Mucosa of stomach (tissue), 1 donor: Measurements from ENCODE around the gene EHBP1.

ENCODE experiments used
- H3K27me3 ChIP-seq: one replicate; pipeline ENCODE4 v1.7.0; 2013; ENCODE audit warnings: mild to moderate bottlenecking, low read length; ENCODE audit not compliant: control insufficient read depth, insufficient read depth
- H3K36me3 ChIP-seq: one replicate; pipeline ENCODE4 v1.7.0; 2013; ENCODE audit warnings: low read length; ENCODE audit not compliant: control insufficient read depth, insufficient read depth
- H3K4me1 ChIP-seq: one replicate; pipeline ENCODE4 v1.7.0; 2013; ENCODE audit warnings: mild to moderate bottlenecking, low read length; ENCODE audit not compliant: control insufficient read depth, insufficient read depth
- H3K4me3 ChIP-seq: one replicate; pipeline ENCODE4 v1.7.0; 2013; ENCODE audit warnings: low read length
- H3K9ac ChIP-seq: one replicate; pipeline ENCODE4 v1.7.0; 2013; ENCODE audit warnings: mild to moderate bottlenecking, low read length, moderate library complexity
- H3K9me3 ChIP-seq: one replicate; pipeline ENCODE4 v1.7.0; 2013; ENCODE audit warnings: mild to moderate bottlenecking, low read length, moderate library complexity; ENCODE audit not compliant: control insufficient read depth
- donor health status: Pancreatic carcinoma.

Gene EHBP1

DNA sequence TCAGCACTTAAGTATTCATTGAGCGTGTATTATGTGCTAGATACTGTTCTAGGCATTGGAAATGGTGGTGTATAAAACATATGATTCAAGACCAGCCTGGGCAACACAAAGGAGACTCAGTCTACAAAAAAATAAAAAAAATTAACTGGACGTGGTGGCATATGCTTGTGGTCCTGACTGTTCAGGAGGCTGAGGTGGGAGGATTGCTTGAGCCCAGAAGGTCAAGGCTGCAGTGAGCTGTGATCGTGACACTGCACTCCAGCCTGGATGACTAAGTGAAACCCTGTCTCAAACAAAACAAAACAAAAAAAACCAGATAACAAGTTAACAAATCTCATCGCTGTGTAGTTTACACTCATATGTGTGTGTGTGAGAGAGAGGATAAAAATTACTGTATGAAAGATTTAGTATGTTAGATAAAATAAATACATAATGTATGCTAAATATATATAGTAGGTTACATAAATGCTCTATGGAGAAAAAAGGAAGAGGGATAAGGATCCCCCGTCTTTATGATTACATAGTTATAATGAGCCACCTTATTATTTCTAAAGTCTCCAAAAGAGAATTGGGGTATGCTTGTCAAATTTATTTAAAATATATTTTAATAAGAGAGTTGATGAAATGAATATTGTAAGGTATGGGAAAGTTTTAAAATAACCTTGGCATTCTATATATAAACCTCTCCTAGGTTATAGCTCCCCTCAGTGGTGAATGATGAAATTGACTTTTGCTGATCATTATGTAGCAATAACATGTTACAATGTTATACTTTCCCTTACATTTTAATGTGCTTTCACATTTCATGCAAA, 69.2 kb downstream of the EHBP1 start:
- Histone ChIP-seq H3K9ac (no peak overlapping the region), H3K4me1 (no peaks in the 10 kb centered on the region), H3K27me3 (no peaks in the 10 kb centered on the region), H3K4me3 (no peak overlapping the region), H3K9me3 (no peaks in the 10 kb centered on the region), H3K36me3 (no peaks in the 10 kb centered on the region)

DNA sequence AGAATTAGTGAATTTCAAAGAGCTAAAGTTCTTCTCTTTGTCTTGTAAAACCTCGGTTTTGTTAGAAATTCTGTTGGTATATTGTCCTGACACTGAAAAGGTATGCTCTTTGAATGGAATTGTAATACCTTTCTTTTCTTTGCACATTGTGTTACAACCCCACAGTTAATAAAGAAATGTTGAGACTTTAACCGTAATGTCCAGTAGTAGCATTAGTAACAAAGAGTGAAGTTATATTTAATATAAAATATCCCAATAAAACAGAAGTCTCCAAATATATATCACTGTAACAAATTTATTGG, 69.8 kb downstream of the EHBP1 start:
- no peaks in the 10 kb centered on the region for H3K27me3 ChIP-seq
- H3K4me3 ChIP-seq, result no peak overlapping the region
- H3K4me1 ChIP-seq, result no peaks in the 10 kb centered on the region
- H3K9ac ChIP-seq, result no peak overlapping the region
- H3K9me3 ChIP-seq, result no peaks in the 10 kb centered on the region
- no peaks in the 10 kb centered on the region for H3K36me3 ChIP-seq

DNA sequence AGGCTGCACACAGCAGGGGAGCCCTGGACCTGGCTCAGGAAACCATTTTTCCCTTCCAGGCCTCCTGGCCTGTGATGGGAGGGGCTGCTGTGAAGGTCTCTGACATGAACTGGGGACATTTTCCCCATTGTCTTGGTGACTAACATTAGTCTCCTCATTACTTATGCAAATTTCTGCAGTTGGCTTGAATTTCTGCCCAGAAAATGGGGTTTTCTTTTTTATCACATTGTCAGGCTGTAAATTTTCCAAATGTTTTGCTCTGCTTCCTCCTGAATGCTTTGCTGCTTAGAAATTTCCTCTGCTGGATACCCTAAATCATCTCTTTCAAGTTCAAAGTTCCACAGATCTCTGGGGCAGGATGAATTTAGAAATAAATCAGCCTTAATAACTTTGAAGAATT, 78.2 kb downstream of the EHBP1 start:
- Histone ChIP-seq H3K27me3 (no peaks in the 10 kb centered on the region), H3K4me1 (no peaks in the 10 kb centered on the region), H3K9me3 (no peaks in the 10 kb centered on the region), H3K4me3 (no peak overlapping the region), H3K9ac (no peak overlapping the region), H3K36me3 (no peaks in the 10 kb centered on the region)

DNA sequence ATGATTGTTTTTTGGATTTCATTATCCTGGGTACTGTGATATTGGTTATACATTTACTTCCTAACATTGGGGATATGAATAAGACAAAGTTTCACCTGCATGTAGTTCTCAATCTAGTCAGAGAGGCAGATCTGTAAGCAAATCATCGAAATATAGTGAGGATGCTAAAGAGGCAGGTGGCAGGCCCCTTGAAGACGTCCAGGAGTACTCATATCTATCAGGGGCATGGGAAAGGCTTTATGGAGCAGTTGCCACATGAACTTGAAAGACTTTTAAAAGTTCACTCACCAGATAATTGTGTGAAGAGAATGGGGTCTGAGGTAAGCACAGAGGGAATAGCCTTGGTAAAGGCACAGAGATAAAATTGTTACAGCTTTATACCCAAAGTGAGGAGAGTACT, 78.8 kb downstream of the EHBP1 start:
- Histone ChIP-seq H3K9me3 (no peaks in the 10 kb centered on the region), H3K4me3 (no peak overlapping the region), H3K9ac (no peak overlapping the region), H3K36me3 (no peaks in the 10 kb centered on the region), H3K27me3 (no peaks in the 10 kb centered on the region), H3K4me1 (no peaks in the 10 kb centered on the region)

DNA sequence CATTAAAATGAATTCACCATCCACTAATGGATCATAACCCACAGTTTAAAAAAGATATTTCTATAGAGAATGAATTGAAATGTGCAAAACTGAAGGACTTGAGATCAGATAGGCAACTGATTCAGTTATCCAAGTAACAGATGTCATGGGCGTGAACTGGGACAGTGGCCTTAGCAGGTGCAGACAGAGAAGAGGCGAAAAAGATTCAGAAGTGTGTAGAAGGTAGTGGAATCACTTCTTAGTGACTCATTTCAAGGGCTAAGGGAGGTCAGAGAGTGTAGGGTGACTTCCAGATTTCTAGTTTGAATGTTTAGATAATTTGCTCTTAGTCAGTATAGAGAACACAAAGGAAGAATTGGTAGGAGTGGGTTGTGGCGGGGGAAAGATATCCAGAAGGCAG, 79.7 kb downstream of the EHBP1 start:
- H3K36me3 ChIP-seq, result no peaks in the 10 kb centered on the region
- H3K4me3 ChIP-seq, result no peak overlapping the region
- H3K9me3 ChIP-seq, result no peaks in the 10 kb centered on the region
- H3K9ac ChIP-seq, result no peak overlapping the region
- H3K4me1 ChIP-seq, result peaks cover 6% of the 10 kb centered on the region
- no peaks in the 10 kb centered on the region for H3K27me3 ChIP-seq

DNA sequence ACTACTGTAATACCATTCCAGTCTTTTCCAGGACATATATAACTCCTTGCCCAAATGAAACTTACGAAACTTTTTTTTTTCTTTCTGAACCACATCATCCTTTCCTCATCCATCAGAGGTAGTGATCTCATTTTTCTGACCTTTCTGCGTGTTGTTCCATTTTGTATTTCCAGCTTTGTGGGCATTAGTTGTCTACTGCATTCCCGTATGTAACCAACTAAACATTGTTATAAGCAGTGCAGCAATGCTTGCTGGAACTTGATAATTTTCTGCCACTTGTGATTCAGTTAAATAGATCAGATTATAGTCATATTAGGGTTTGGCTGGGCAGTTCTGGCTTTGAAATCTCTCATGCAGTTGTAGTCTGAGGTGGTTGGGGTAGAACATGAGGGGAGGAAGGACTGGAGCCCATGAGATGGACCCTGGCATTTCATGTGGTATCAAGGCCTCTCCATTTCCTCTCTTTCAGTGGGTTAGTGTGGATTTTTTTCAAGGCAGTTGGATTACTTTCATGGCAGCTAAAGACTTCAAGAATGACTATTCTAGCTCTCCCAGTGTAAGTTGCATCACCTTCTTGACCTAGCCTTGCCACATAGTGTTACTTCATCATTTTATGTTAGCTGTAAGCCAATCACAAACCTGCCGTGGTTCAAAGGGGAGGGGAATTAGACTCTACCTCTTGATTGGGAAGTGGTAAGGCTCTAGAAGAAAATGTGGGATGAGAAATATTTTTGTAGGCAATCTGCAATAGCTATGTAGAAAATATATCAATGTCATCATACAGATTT, 80.5 kb downstream of the EHBP1 start:
- H3K36me3 ChIP-seq, result no peaks in the 10 kb centered on the region
- H3K4me1 ChIP-seq, result peaks cover 6% of the 10 kb centered on the region
- no peaks in the 10 kb centered on the region for H3K9me3 ChIP-seq
- no peak overlapping the region for H3K9ac ChIP-seq
- H3K4me3 ChIP-seq, result no peak overlapping the region
- H3K27me3 ChIP-seq, result no peaks in the 10 kb centered on the region

DNA sequence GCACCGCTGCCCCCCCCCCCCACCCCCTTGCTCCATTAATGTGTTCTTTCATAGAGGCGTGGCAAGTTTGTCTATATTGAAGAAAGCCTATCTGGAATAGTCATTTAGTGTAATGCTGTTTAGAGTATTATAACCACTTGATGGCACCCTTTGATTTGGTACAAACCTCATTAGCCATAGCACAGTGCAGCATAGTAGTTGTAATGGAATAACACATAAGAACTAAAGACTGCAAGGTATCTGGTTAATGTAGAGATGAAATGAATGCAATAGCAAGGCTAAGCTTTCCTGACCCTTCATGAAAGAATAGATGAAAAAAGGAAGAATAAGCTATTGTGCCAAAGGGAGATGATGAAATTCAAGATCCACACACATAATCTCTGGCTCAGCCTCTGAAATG, 81.9 kb downstream of the EHBP1 start:
- H3K4me1 ChIP-seq, result peaks cover 6% of the 10 kb centered on the region
- no peak overlapping the region for H3K9ac ChIP-seq
- H3K27me3 ChIP-seq, result no peaks in the 10 kb centered on the region
- H3K36me3 ChIP-seq, result no peaks in the 10 kb centered on the region
- H3K4me3 ChIP-seq, result no peak overlapping the region
- no peaks in the 10 kb centered on the region for H3K9me3 ChIP-seq

DNA sequence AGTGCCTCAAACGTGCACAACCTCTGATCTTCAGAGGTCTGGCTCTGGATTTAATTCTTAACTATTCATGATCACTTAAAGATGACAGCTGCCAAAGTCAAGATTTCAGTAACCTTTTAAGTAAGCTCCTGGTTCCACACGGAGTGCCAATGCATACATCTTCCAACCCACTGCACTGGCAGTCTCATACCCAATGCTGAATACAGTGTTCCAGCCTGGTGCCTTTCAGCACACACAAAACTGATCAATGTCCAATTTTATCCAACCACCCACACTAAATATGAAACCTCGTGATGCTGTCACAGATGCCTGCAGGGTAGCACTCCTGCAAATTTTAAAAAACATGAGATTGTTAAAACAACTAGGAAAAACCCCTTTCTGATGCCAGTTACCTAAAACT, 84.0 kb downstream of the EHBP1 start:
- no peaks in the 10 kb centered on the region for H3K9me3 ChIP-seq
- no peak overlapping the region for H3K4me3 ChIP-seq
- H3K27me3 ChIP-seq, result no peaks in the 10 kb centered on the region
- H3K4me1 ChIP-seq, result peaks cover 6% of the 10 kb centered on the region
- no peak overlapping the region for H3K9ac ChIP-seq
- no peaks in the 10 kb centered on the region for H3K36me3 ChIP-seq

DNA sequence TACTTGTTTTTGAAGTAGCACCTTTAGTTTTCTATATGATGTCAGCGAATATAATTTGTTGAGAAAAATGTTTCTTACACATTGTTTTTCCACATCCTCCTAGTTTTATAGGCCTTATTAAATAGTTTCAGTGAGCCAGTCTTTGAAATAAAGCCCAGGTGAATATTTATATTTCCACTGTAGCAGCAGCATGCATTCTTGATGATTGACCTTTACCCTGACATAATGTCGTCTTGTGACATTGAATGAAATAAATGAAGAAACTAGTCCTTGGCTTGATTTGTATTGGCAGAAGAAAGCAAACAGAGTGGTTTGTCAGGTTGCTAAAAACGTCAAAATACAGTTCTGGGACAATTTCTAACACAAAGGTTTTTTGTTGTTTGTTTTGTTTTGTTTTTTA, 84.4 kb downstream of the EHBP1 start:
- H3K4me1 ChIP-seq, result peaks cover 6% of the 10 kb centered on the region

DNA sequence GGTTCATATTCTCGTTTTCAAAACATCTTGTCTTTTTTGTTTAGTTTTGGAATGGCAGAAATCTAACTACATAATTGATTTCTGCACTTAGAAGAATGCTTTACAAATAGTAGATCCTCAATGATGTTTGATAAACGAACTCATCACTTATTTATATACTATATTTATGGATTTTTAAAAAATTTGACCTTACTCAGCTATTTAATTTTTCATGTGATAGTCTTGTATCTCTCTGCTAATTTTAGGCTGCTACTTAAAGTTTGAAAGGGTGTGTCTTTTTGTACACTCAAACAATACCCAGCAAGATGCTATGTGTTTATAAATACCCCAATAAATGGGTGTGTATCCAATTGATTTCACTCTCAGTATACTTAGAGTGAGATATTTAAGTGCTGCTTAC, 86.9 kb downstream of the EHBP1 start:
- Histone ChIP-seq H3K4me3 (no peak overlapping the region), H3K27me3 (no peaks in the 10 kb centered on the region), H3K36me3 (no peaks in the 10 kb centered on the region), H3K9me3 (no peaks in the 10 kb centered on the region), H3K4me1 (peaks cover 6% of the 10 kb centered on the region), H3K9ac (no peak overlapping the region)

More for the DNA sequence above, 84.4 kb downstream of the EHBP1 start:
- Histone ChIP-seq H3K27me3 (no peaks in the 10 kb centered on the region), H3K9ac (no peak overlapping the region), H3K36me3 (no peaks in the 10 kb centered on the region), H3K4me3 (no peak overlapping the region), H3K9me3 (no peaks in the 10 kb centered on the region)

DNA sequence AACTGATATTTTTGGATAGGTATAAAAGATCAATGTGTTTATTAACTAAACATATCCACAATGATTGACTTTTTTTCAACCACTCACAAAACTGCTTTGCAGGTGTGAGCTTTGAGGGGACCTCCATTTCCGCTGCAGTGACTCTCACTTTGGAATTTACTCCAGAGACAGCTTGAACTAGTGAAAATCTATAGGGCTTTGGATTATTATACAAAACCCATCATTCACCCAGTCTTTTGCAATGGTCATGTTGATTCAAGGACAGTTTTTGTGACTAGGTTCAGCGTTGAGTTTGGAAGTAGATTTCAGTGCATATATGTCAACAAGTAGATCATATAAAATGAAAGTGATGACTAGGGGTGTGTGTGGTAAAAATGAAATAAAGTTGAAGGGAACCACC, 87.7 kb downstream of the EHBP1 start:
- no peaks in the 10 kb centered on the region for H3K9me3 ChIP-seq
- no peaks in the 10 kb centered on the region for H3K36me3 ChIP-seq
- H3K9ac ChIP-seq, result no peak overlapping the region
- H3K4me1 ChIP-seq, result peaks cover 6% of the 10 kb centered on the region
- H3K27me3 ChIP-seq, result no peaks in the 10 kb centered on the region
- H3K4me3 ChIP-seq, result no peak overlapping the region

DNA sequence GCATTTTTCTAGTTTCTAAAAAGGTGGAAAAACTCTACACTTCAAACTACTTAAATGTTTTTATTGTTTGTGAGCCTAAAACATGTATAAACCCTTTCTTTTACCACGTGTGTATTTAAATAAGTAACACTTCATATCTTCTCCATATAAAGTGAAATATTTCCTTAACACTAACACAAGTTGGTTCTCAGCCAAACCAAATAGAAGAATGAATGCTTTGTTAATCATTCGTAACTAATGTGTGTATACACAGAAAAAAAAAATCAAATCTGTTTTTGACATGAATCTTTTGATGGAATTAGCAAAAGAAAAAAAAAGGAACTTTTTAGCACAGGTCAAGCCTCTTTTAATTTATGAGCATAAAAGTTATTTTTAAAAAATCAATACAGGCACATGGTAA, 89.3 kb downstream of the EHBP1 start:
- Histone ChIP-seq H3K9ac (no peak overlapping the region), H3K4me1 (peaks cover 2% of the 10 kb centered on the region), H3K9me3 (no peaks in the 10 kb centered on the region), H3K4me3 (no peak overlapping the region), H3K36me3 (no peaks in the 10 kb centered on the region), H3K27me3 (no peaks in the 10 kb centered on the region)
